Fibroblast of pulmonary artery (primary cell): Measurements from ENCODE around the gene LARP1.
"Not testable (repeated sequence)": the region's sequence is repeated elsewhere in the genome, so short reads cannot be mapped to it uniquely, and the experiment has no call there.

Experiments
- DNase-seq: peaks from one replicate; pipeline ENCODE4 v3.0.0-alpha.2; 2010; ENCODE audit warnings: low read depth
- H3K4me3 ChIP-seq: replicated peaks from 2 replicates; pipeline ENCODE4 v1.5.1; 2011; ENCODE audit warnings: low read depth, mild to moderate bottlenecking, control low read depth, low read length, moderate library complexity
- TF ChIP-seq, protein P1 (sequence below): IDR thresholded peaks from 2 replicates; pipeline ENCODE4 v1.5.1; 2011; ENCODE audit warnings: mild to moderate bottlenecking, control low read depth, low read length, inconsistent platforms; ENCODE audit errors: missing control alignments

LARP1 gene

GRCh38 chr5:154823605-154824004, 68.4 kb downstream of the LARP1 start:
- H3K4me3 ChIP-seq = no peak overlapping the region
- no peak for DNase-seq
- TF ChIP-seq, protein P1, sequence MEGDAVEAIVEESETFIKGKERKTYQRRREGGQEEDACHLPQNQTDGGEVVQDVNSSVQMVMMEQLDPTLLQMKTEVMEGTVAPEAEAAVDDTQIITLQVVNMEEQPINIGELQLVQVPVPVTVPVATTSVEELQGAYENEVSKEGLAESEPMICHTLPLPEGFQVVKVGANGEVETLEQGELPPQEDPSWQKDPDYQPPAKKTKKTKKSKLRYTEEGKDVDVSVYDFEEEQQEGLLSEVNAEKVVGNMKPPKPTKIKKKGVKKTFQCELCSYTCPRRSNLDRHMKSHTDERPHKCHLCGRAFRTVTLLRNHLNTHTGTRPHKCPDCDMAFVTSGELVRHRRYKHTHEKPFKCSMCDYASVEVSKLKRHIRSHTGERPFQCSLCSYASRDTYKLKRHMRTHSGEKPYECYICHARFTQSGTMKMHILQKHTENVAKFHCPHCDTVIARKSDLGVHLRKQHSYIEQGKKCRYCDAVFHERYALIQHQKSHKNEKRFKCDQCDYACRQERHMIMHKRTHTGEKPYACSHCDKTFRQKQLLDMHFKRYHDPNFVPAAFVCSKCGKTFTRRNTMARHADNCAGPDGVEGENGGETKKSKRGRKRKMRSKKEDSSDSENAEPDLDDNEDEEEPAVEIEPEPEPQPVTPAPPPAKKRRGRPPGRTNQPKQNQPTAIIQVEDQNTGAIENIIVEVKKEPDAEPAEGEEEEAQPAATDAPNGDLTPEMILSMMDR = no peak

DNA sequence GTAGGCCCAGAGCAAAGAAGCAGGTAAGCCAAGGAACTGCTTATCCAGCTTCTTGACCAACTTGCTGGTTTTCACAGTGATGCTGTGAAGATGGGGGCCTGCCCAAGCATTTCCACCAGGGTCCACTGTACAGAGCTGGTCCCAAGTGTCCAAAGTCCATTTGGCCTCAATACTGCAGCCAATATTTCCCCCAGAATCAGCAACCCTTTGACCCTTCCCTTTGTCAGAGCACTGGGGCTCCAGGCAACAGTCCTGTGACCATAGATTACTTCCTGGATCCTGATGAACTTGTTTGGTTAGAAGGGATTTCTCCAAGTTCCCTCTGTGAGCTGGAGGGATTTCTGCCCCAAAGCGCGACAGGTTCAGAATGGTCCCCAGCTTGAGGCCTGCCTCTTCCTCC, 68.9 kb downstream of the LARP1 start:
- H3K4me3 ChIP-seq = no peak overlapping the region

DNA sequence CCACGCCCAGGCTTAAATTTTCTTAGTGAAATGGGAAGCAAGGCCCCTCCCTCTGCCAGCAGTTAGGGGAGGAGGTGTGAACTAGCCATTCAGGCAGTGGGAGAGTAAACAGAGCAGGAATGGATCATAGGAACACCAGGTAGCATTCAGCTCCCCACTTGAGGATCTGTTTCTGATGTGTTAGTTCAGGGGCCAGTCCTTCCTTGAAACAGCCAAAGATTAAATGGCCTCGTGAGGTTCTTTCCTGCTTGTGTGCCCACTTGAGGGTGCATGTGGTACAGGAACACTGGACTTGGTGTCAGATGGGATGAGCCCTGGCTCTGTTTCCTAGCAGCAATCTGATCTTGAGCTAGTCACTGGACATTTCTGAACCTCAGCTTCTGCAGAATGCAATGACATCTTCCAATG, 74.0 kb downstream of the LARP1 start:
- TF ChIP-seq, protein P1 = no peak
- no peak for DNase-seq
- no peak overlapping the region for H3K4me3 ChIP-seq

More for the DNA sequence above, 68.9 kb downstream of the LARP1 start:
- TF ChIP-seq, protein P1 = no peak
- DNase-seq = no peak

GRCh38 chr5:154829589-154830218, 74.5 kb downstream of the LARP1 start:
- TF ChIP-seq, protein P1 = no peak
- DNase-seq = no peak
- no peak overlapping the region for H3K4me3 ChIP-seq

GRCh38 chr5:154830219-154830595, 75.0 kb downstream of the LARP1 start:
- TF ChIP-seq, protein P1 = no peak
- no peak for DNase-seq
- H3K4me3 ChIP-seq = no peak overlapping the region

DNA sequence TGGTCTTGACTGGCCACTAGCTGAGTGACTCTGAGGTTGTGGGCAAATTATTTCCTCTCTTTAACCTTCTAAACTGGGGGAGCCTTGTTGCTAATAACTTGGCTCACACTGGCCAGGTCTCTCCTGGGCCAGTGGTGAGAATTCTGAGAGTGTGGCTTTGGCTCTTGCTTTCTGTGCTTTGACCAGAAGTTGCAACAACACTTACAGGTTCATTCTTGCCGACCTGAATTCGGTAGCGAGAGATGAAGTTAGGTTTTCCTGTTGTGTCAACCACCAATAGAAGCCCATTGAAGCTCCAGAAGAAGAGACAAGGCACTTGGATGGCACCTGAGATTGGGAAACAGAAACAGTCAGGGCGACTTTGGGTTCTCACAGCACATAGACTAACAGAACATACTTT, 75.4 kb downstream of the LARP1 start:
- no peak for DNase-seq
- no peak overlapping the region for H3K4me3 ChIP-seq
- TF ChIP-seq, protein P1 = no peak

- no peak for DNase-seq
- TF ChIP-seq, protein P1 = no peak
- no peak overlapping the region for H3K4me3 ChIP-seq
Observed at GRCh38 chr5:154831451-154831850, 76.3 kb downstream of the LARP1 start.

- not testable (repeated sequence) for H3K4me3 ChIP-seq, DNase-seq
Observed at GRCh38 chr5:154832804-154833203, 77.6 kb downstream of the LARP1 start.
